ENCODE data around the gene NWD2.
"Not testable (repeated sequence)": the region's sequence is repeated elsewhere in the genome, so short reads cannot be mapped to it uniquely, and the experiment has no call there.

The NWD2 gene

DNA sequence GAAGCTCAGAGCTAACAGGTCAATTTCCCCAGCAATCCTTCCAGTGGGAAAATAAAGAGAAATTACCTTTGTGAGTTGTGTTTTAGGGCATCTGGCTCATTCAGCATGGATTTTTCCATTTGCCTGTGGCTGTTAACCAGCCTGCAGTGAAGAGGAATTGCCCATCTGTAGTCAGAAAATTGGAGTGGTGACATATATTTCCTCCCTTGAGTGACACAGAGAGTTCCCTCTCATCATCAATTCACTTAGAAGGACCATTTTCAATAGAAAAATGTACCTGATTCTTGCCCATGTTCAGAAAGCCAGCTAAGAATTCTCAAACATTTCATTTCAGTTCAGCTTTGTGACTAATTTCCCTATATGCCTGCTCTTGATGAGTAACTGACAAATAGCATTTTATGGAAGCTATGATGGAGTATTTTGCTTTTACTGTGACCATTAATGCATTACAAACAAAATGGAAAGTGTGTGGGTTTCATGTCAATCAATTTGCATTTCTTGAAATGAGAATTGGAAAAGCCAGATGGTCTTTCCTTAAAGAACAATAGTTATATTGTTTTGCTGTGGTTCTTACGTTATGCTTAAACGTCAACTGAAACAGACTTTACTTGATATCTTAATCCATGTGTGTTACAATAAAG lies 155.8 kb downstream of the NWD2 start:
- Histone ChIP-seq H2BK120ac (ENCODE audit: low read depth, low read length) (no peak overlapping the region), H3K79me1 (ENCODE audit: low read length) (no peaks in the 10 kb centered on the region), H3K4me3 (ENCODE audit: low read length) (no peak overlapping the region), H3K27me3 (ENCODE audit: insufficient read depth, low read length, poor library complexity) (no peaks in the 10 kb centered on the region), H3K56ac (ENCODE audit: low read length) (no peak overlapping the region), H3K4me2 (ENCODE audit: low read length) (no peak overlapping the region), H3K27ac (ENCODE audit: low read depth, low read length) (no peak overlapping the region), H2BK5ac (ENCODE audit: low read length) (no peak overlapping the region), H4K5ac (ENCODE audit: low read length) (no peak overlapping the region), H3K23ac (ENCODE audit: low read length) (no peak overlapping the region), H3K4me1 (ENCODE audit: control insufficient read depth, low read depth, low read length) (no peaks in the 10 kb centered on the region), H3K36me3 (ENCODE audit: control insufficient read depth, insufficient read depth, low read length) (no peaks in the 10 kb centered on the region), H2BK15ac (replicated peaks; ENCODE audit: low read depth) (no peak overlapping the region), H3K9ac (ENCODE audit: low read length) (no peak overlapping the region), H2AK5ac (ENCODE audit: low read length) (no peak overlapping the region), H3K79me2 (ENCODE audit: control insufficient read depth, insufficient read depth, low read length) (no peaks in the 10 kb centered on the region), H3K18ac (ENCODE audit: low read length) (no peak overlapping the region), H4K8ac (ENCODE audit: low read depth, low read length) (no peak overlapping the region), H3K4ac (ENCODE audit: low read depth, low read length) (no peak overlapping the region)
- no peak for DNase-seq
- WGBS (ENCODE audit: extremely low coverage, insufficient coverage, low lambda C conversion rate), result no CpG with 5 or more reads among the region's 2 CpGs

DNA sequence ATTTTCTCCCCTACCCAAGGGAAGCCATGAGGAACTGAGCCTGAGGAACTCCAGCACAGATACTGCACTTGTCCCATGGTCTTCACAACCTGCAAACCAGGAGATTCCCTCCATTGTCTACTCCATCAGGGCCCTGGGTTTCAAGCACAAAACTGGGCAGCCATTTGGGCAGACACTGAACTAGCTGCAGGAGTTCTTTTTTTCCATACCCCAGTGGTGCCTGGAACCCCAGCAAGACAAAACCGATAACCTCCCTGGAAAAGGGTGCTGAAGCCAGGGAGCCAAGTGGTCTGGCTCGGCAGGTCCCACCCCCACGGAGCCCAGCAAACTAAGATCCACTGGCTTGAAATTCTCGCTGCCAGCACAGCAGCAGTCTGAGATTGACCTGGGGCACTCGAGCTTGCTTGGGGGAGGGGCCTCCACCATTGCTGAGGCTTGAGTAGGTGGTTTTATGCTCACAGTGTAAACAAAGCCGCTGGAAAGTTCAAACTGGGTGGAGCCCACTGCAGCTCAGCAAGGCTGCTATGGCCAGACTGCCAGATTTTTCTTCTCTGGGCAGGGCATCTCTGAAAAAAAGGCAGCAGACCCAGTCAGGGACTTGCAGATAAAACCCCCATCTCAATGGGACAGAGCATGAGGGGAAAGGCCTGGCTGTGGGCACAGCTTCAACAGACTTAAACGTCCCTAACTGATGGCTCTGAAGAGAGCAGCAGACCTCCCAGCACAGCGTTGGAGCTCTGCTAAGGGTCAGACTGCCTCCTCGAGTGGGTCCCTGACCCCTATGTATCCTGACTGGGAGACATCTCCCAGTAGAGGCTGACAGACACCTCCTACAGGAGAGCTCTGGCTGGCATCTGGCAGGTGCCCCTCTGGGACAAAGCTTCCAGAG lies 163.6 kb downstream of the NWD2 start:
- H3K23ac ChIP-seq (ENCODE audit: low read length); H3K56ac ChIP-seq (ENCODE audit: low read length); H3K27me3 ChIP-seq (ENCODE audit: insufficient read depth, low read length, poor library complexity); H4K8ac ChIP-seq (ENCODE audit: low read depth, low read length); DNase-seq; H3K9ac ChIP-seq (ENCODE audit: low read length); H3K4me3 ChIP-seq (ENCODE audit: low read length); H2AK5ac ChIP-seq (ENCODE audit: low read length); H2BK5ac ChIP-seq (ENCODE audit: low read length); H3K79me2 ChIP-seq (ENCODE audit: control insufficient read depth, insufficient read depth, low read length); H4K5ac ChIP-seq (ENCODE audit: low read length); H3K36me3 ChIP-seq (ENCODE audit: control insufficient read depth, insufficient read depth, low read length); H3K4ac ChIP-seq (ENCODE audit: low read depth, low read length); H3K79me1 ChIP-seq (ENCODE audit: low read length); H3K4me2 ChIP-seq (ENCODE audit: low read length); H3K4me1 ChIP-seq (ENCODE audit: control insufficient read depth, low read depth, low read length); H3K27ac ChIP-seq (ENCODE audit: low read depth, low read length); H2BK15ac ChIP-seq (replicated peaks; ENCODE audit: low read depth); H3K18ac ChIP-seq (ENCODE audit: low read length); H2BK120ac ChIP-seq (ENCODE audit: low read depth, low read length): not testable (repeated sequence)
- WGBS (ENCODE audit: extremely low coverage, insufficient coverage, low lambda C conversion rate), result no CpG with 5 or more reads among the region's 9 CpGs

- not testable (repeated sequence) for H3K4ac ChIP-seq (ENCODE audit: low read depth, low read length); H2BK5ac ChIP-seq (ENCODE audit: low read length); H3K27me3 ChIP-seq (ENCODE audit: insufficient read depth, low read length, poor library complexity); H2AK5ac ChIP-seq (ENCODE audit: low read length); H4K5ac ChIP-seq (ENCODE audit: low read length); H3K4me1 ChIP-seq (ENCODE audit: control insufficient read depth, low read depth, low read length); H3K23ac ChIP-seq (ENCODE audit: low read length); H4K8ac ChIP-seq (ENCODE audit: low read depth, low read length); H3K79me1 ChIP-seq (ENCODE audit: low read length); H3K4me2 ChIP-seq (ENCODE audit: low read length); H3K18ac ChIP-seq (ENCODE audit: low read length); H3K56ac ChIP-seq (ENCODE audit: low read length); H2BK120ac ChIP-seq (ENCODE audit: low read depth, low read length); H3K9ac ChIP-seq (ENCODE audit: low read length); H3K79me2 ChIP-seq (ENCODE audit: control insufficient read depth, insufficient read depth, low read length); H3K27ac ChIP-seq (ENCODE audit: low read depth, low read length); H3K4me3 ChIP-seq (ENCODE audit: low read length); H2BK15ac ChIP-seq (replicated peaks; ENCODE audit: low read depth); H3K36me3 ChIP-seq (ENCODE audit: control insufficient read depth, insufficient read depth, low read length); DNase-seq
- no CpG with 5 or more reads among the region's 2 CpGs for WGBS (ENCODE audit: extremely low coverage, insufficient coverage, low lambda C conversion rate)
Measured at GRCh38 chr4:37413612-37414011, 169.1 kb downstream of the NWD2 start.

DNA sequence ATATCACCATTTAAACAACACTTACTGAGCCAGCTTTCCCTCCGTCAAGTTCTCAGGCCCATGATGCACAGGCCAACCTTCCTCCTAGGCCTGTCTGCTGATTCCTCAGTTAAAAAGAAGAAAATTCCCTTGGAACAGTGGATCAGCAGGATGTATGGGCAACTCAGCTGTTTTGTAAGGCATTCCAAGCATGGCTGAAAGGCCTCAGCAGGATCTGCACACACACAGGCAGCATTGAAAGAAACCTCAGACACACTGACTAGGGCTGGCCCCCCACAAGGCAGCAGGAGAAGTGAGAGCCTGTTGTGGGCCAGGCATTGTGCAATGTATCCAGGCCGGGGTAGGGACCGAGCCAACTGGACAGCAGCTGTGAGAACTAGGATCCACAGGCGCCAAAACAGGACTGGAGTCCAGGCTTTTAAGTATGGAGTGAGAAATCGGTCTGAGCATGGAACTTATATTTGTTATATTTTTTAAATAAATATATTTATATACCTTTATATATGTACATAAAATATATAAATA lies 171.4 kb downstream of the NWD2 start:
- no peaks in the 10 kb centered on the region for H3K36me3 ChIP-seq (ENCODE audit: control insufficient read depth, insufficient read depth, low read length)
- peak; percentile 27 for DNase-seq
- no peak overlapping the region for H3K27ac ChIP-seq (ENCODE audit: low read depth, low read length)

DNA sequence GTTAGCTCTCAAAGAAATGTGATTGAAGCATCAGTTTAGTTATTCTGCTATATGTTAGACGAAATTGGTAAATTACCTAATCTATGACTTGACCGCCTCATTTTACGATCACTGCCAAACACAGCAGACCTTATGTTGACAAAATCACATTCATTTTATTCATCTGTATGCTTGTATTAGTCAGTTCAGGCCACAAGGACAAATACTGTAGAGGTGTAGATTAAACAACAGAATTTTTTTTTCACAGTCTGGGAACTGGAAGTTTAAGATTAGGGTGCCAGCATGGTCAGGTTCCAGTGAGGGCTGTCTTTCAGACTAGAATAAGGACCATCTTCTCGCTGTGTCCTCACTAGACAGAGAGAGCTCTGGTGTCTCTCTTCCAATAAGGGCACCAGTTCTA lies 177.1 kb downstream of the NWD2 start:
- H3K27ac ChIP-seq (ENCODE audit: low read depth, low read length), result no peak overlapping the region
- no peaks in the 10 kb centered on the region for H3K79me2 ChIP-seq (ENCODE audit: control insufficient read depth, insufficient read depth, low read length)
- no peak overlapping the region for H3K4me2 ChIP-seq (ENCODE audit: low read length)
- H2BK120ac ChIP-seq (ENCODE audit: low read depth, low read length), result no peak overlapping the region
- no peak overlapping the region for H4K5ac ChIP-seq (ENCODE audit: low read length)
- no peak overlapping the region for H4K8ac ChIP-seq (ENCODE audit: low read depth, low read length)
- no peaks in the 10 kb centered on the region for H3K79me1 ChIP-seq (ENCODE audit: low read length)
- H3K27me3 ChIP-seq (ENCODE audit: insufficient read depth, low read length, poor library complexity), result no peaks in the 10 kb centered on the region
- no peak overlapping the region for H3K56ac ChIP-seq (ENCODE audit: low read length)
- H2BK5ac ChIP-seq (ENCODE audit: low read length), result no peak overlapping the region
- no peak overlapping the region for H2BK15ac ChIP-seq (replicated peaks; ENCODE audit: low read depth)
- no peak overlapping the region for H3K9ac ChIP-seq (ENCODE audit: low read length)
- no peak overlapping the region for H3K18ac ChIP-seq (ENCODE audit: low read length)
- H3K4me3 ChIP-seq (ENCODE audit: low read length), result no peak overlapping the region
- H3K36me3 ChIP-seq (ENCODE audit: control insufficient read depth, insufficient read depth, low read length), result no peaks in the 10 kb centered on the region
- H3K4me1 ChIP-seq (ENCODE audit: control insufficient read depth, low read depth, low read length), result no peaks in the 10 kb centered on the region
- no peak overlapping the region for H3K4ac ChIP-seq (ENCODE audit: low read depth, low read length)
- H3K23ac ChIP-seq (ENCODE audit: low read length), result no peak overlapping the region
- WGBS (ENCODE audit: extremely low coverage, insufficient coverage, low lambda C conversion rate), result no CpG with 5 or more reads among the region's 4 CpGs
- DNase-seq, result no peak
- no peak overlapping the region for H2AK5ac ChIP-seq (ENCODE audit: low read length)

More for the DNA sequence above, 171.4 kb downstream of the NWD2 start:
- H3K9ac ChIP-seq (ENCODE audit: low read length), result no peak overlapping the region
- no peak overlapping the region for H3K23ac ChIP-seq (ENCODE audit: low read length)
- no peaks in the 10 kb centered on the region for H3K27me3 ChIP-seq (ENCODE audit: insufficient read depth, low read length, poor library complexity)
- H3K4me2 ChIP-seq (ENCODE audit: low read length), result no peak overlapping the region
- H2BK15ac ChIP-seq (replicated peaks; ENCODE audit: low read depth), result no peak overlapping the region
- no peak overlapping the region for H3K18ac ChIP-seq (ENCODE audit: low read length)
- H2BK5ac ChIP-seq (ENCODE audit: low read length), result no peak overlapping the region
- H3K56ac ChIP-seq (ENCODE audit: low read length), result no peak overlapping the region
- no peak overlapping the region for H3K4ac ChIP-seq (ENCODE audit: low read depth, low read length)
- H3K79me1 ChIP-seq (ENCODE audit: low read length), result no peaks in the 10 kb centered on the region
- no peak overlapping the region for H2BK120ac ChIP-seq (ENCODE audit: low read depth, low read length)
- H4K8ac ChIP-seq (ENCODE audit: low read depth, low read length), result no peak overlapping the region
- no CpG with 5 or more reads among the region's 5 CpGs for WGBS (ENCODE audit: extremely low coverage, insufficient coverage, low lambda C conversion rate)
- H3K79me2 ChIP-seq (ENCODE audit: control insufficient read depth, insufficient read depth, low read length), result no peaks in the 10 kb centered on the region
- H2AK5ac ChIP-seq (ENCODE audit: low read length), result no peak overlapping the region
- no peaks in the 10 kb centered on the region for H3K4me1 ChIP-seq (ENCODE audit: control insufficient read depth, low read depth, low read length)
- no peak overlapping the region for H3K4me3 ChIP-seq (ENCODE audit: low read length)
- no peak overlapping the region for H4K5ac ChIP-seq (ENCODE audit: low read length)

All from mesendoderm (in vitro differentiated cells).